ENCODE data around the gene AVEN. TPM values are rescaled to one million over a fixed set of nuclear protein-coding genes. Genes with fewer than 3 reads are reported as not detected.
A peak's percentile ranks its signal among the peaks of the same experiment; 100 is the strongest.

Gene AVEN
- total RNA-seq, 1 experiment from 2014 or later, result 21.4 TPM

DNA sequence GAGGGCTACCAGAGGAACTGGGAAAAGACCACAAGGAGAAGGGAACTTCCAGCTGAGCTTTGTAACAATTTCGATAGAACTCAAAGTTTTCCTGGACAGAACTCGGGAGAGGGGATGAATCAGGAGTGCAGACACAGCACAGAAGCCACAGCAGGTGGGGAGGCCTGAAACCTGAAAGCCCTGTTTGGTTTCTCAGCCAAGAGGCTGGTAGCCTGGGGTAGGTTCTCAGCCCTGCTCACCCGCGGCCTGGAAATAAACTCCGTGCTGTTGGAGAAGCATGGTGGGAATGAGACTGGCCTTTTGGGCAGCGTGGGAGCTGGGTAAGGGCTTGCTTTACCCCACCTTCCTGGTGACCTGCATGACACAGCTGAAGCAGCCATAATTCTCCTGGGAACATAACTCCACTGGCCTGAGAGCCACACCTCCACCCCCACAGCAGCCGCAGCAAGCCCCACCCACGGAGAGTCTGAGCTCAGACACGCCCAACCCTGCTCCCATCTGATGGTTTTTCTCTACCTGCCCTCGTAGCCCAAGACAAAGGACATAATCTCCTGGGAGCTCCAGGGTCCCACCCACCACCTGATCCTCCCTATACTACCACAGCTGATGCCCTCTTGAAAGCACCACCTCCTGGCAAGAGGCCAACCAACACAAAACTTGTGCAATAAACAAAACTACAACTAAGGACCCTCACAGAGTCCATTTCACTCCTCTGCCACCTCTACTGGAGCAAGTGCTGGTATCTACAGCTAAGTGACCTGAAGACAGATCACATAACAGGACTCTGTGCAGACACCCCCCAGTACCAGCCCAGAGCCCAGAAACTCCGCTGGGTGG lies 123.2 kb downstream of the AVEN start:
- peak; percentile 51 for DNase-seq (ENCODE audit: low read depth)

GRCh38 chr15:33913459-33913858 lies 125.5 kb downstream of the AVEN start:
- DNase-seq (ENCODE audit: low read depth), result no peak

GRCh38 chr15:33912326-33912725 lies 126.7 kb downstream of the AVEN start:
- no peak for DNase-seq (ENCODE audit: low read depth)

DNA sequence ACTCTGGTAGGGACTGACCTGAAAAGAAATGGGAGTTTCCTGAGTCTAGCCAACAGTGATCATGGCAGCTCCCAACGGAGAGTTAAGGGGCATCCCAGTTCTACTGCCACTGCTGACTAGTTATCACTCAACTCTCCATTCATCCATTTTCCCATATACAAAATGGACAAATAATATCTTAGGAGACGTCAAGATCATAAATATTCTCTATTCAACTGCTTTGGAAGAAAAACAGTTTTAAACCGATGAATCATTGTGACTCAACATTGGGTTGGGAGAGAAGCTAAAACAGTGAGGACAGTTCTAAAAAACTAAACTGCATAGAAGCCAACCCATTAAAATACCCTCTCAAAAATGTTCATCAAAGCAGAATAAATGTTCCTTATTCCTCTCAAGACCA lies 128.3 kb downstream of the AVEN start:
- peak; percentile 36 for DNase-seq (ENCODE audit: low read depth)

- peak; percentile 10 for DNase-seq (ENCODE audit: low read depth)
Measured at GRCh38 chr15:33908406-33908805, 130.6 kb downstream of the AVEN start.

- no peak for DNase-seq (ENCODE audit: low read depth)
Measured at GRCh38 chr15:33907326-33907725, 131.7 kb downstream of the AVEN start.

- DNase-seq (ENCODE audit: low read depth), result no peak
Measured at GRCh38 chr15:33903661-33904060, 135.3 kb downstream of the AVEN start.

DNA sequence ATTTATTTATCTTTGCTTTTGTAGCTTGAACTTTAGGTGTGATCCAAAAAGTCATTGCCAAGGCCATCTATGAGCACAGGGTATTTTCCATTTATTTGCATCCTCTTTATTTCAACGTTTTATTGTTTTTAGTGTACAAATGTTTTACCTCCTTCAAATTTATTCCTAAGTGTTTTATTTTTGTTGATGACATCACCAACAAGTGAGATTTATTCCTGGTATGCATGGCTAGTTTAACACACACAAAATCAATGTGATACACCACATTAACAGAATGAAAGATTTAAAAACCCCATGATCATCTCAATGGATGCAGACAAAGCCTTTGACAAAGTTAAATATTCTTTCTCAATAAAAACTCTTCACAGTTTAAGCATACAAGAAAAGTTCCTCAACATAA lies 137.0 kb downstream of the AVEN start:
- DNase-seq (ENCODE audit: low read depth), result no peak

- no peak for DNase-seq (ENCODE audit: low read depth)
Measured at GRCh38 chr15:33894193-33894592, 144.8 kb downstream of the AVEN start.

DNA sequence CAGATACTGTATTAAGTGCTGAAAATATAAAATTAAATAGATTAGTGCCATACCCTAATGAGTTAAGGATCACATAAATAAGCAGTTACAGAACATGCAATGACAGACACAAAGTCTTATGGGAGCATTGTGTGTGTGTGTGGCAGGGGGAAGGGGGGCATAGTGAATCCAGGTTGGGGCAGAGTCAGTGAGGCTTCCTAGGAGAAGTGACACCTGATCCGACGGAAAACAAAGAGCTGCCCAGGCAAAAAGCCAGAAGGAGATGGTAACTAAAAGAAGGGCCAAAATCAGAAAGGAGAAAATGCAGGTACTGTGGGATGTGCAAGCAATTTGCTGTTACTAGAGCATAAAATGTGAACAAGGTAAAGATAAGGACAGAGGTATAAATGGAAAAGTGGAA lies 150.8 kb downstream of the AVEN start:
- DNase-seq (ENCODE audit: low read depth), result no peak

- no peak for DNase-seq (ENCODE audit: low read depth)
Measured at GRCh38 chr15:33882921-33883320, 156.1 kb downstream of the AVEN start.

GRCh38 chr15:33874156-33874555 lies 164.8 kb downstream of the AVEN start:
- DNase-seq (ENCODE audit: low read depth), result no peak

DNA sequence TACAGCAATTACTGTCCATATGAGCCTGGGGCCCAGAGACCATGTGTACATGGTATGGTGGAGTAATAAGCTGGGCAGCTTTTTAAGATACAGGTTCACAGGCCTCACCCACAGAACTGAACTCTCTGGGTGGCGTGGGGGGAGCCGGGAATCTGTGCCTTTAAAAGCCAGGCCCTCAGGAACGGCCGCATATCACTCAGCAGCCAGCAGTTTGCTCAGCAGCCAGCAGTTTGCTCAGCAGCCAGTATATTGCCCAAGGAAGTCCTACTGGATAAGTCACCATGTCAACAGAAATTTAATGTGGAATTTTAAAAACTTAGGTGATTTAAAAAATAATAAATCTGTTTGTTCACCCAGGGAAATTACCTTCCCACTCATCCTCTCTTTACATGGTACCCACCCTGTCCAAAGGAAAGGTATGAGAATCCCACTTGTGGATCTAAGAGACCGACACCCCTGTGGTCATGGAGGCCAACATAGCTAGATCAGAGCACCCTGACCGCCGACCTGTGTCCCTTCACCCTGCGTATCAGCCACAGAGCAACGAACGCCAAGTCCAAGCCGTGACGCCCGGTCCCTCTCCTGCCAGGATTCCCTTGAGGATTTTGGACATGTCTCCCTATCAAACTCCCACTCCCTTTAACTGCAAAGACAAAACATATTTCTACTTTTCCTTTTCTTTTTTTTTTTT lies 166.4 kb downstream of the AVEN start:
- no peak for DNase-seq (ENCODE audit: low read depth)

- no peak for DNase-seq (ENCODE audit: low read depth)
Measured at GRCh38 chr15:33871980-33872379, 167.0 kb downstream of the AVEN start.

- no peak for DNase-seq (ENCODE audit: low read depth)
Measured at GRCh38 chr15:33866101-33866737, 172.8 kb downstream of the AVEN start.

GRCh38 chr15:33865416-33865815 lies 173.6 kb downstream of the AVEN start:
- peak; percentile 48 for DNase-seq (ENCODE audit: low read depth)

- no peak for DNase-seq (ENCODE audit: low read depth)
Measured at GRCh38 chr15:33864360-33865075, 174.5 kb downstream of the AVEN start.

DNA sequence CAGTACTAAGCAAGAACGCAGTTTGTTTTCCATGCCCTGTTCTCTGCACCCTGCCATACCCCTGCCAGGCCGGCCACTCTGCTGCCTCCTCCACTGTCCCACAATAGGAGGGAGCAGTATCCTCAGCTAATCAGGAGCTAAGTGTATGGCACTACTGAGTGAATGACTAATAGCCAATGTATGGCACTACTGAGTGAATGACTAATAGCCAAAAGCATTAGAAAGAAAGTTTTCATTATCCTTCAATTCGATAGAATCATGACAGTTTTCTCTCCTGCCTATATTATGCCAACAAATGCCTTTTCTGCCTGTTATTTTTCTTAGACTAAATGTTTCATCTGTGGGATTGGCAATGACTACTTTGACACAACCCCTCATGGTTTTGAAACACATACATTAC lies 178.2 kb downstream of the AVEN start:
- peak; percentile 66 for DNase-seq (ENCODE audit: low read depth)

DNA sequence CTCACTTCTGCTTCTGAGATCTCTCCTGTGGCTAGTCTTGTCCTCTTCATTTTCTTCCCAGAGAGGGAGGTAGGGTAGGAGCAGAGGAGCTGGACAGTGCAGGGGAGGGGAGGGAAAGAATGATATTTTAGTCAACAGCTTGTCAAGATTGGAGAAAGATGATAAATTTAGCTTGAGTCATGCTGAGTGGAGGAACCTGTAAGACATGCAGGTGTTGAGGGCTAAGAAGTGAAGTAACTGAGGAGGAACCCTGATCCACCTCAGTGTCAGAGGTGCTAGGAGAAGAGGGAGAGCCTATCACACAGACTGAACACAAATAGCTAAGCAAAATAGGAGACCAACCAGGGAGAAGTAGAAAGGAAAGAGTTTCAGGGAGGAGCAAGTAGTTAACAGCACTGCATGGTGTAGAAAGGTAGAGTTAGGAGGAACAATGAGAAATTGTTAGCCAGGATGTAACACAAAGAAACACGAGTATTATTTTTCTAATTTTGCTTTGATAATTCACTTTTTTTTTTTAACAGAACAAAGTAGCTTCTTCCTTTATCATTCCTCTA lies 178.9 kb downstream of the AVEN start:
- DNase-seq (ENCODE audit: low read depth), result no peak

DNA sequence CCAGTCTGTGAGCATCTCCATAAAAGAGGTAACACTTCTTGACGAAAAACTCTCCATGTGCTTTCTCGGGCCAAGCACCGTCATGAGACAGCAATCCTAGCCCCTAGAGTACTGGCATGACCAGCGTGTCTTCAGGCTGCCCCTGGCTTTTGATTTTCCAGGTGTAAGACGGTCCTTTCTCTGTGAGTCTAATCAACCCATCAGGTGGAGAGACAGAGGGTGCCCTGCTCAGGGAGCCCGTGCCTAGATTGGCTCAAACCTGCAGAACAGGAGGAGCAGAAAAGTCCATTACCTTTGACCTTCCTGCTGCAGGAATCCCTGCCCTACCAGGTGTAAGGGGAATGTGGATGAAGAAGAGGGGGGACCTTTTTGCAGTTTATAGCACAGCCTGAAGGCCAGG lies 180.2 kb downstream of the AVEN start:
- no peak for DNase-seq (ENCODE audit: low read depth)

- DNase-seq (ENCODE audit: low read depth), result no peak
Measured at GRCh38 chr15:33857726-33858125, 181.3 kb downstream of the AVEN start.

GRCh38 chr15:33852570-33852969 lies 186.4 kb downstream of the AVEN start:
- peak; percentile 85 for DNase-seq (ENCODE audit: low read depth)
